Spleen (tissue), 7 donors: ENCODE results near the gene EML5.

Experiments used
- POLR2A ChIP-seq, 3 donors: fragments of 450-650 bp; IDR thresholded peaks; one replicate each; pipeline ENCODE4 v1.5.1; 2017; ENCODE audit warnings: antibody characterized with exemption in 3 of 3, mild to moderate bottlenecking in 1 of 3
- TF ChIP-seq, protein P1 (sequence below), 11 experiments: fragments of 200-600 bp in 7 of 11; fragments of 450-650 bp in 4 of 11; sonication (generic) in 4 of 11; IDR thresholded peaks in 8 of 11; conservative IDR thresholded peaks in 3 of 11; 1 replicate in 7 of 11; 2 replicates in 4 of 11; pipeline versions ENCODE4 v1.4.0 to v1.8.0; 2016 to 2021; ENCODE audit warnings: antibody characterized with exemption in 11 of 11, inconsistent platforms in 4 of 11, mild to moderate bottlenecking in 1 of 11
- donor health status: DM: no; HTN: no; CAD: no; lungs with moderate emphysema.
- donor health status: DM: no; HTN: no; CAD: no.
- donor health status: DM: no; HTN: no; CAD: no.

DNA sequence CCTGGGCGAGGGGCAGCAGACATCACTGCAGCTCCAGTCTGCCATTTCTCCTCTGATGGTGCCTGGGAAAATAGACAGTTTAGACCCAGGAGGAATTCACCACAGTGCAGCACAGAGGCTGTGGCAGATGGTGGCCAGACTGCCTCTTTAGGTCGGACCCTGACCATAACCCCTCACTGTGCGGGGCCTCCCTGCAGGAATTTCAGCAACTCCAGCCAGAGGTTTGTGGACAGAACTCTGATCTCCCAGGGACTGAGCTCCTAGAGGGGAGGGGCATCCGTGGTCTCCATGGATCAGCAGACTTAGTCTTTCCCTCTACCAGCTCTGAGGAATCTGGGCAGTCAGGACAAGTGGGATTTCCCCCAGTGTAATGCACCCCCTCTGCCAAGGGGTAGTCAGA lies 123.4 kb downstream of the EML5 start:
- TF ChIP-seq, protein P1, sequence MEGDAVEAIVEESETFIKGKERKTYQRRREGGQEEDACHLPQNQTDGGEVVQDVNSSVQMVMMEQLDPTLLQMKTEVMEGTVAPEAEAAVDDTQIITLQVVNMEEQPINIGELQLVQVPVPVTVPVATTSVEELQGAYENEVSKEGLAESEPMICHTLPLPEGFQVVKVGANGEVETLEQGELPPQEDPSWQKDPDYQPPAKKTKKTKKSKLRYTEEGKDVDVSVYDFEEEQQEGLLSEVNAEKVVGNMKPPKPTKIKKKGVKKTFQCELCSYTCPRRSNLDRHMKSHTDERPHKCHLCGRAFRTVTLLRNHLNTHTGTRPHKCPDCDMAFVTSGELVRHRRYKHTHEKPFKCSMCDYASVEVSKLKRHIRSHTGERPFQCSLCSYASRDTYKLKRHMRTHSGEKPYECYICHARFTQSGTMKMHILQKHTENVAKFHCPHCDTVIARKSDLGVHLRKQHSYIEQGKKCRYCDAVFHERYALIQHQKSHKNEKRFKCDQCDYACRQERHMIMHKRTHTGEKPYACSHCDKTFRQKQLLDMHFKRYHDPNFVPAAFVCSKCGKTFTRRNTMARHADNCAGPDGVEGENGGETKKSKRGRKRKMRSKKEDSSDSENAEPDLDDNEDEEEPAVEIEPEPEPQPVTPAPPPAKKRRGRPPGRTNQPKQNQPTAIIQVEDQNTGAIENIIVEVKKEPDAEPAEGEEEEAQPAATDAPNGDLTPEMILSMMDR (IDR thresholded peaks at IDR 0.05 in 8 of 11, conservative IDR thresholded peaks at IDR 0.05 in 3 of 11) = no peak
- no peak for TF ChIP-seq POLR2A (IDR thresholded peaks at IDR 0.05)
